Peyer's patch (tissue), 4 donors: ENCODE measurements around the gene FFAR1.

Experiments used
- POLR2A ChIP-seq, 2 donors: fragments of 450-650 bp; IDR thresholded peaks; one replicate each; pipeline ENCODE4 v1.5.1; 2017; ENCODE audit warnings: antibody characterized with exemption in 2 of 2, mild to moderate bottlenecking in 2 of 2, moderate library complexity in 2 of 2
- TF ChIP-seq, protein P1 (sequence below), 6 experiments: fragments of 450-650 bp in 4 of 6; fragments of 200-600 bp in 2 of 6; sonication (generic) in 1 of 6; IDR thresholded peaks; one replicate each; pipeline ENCODE4 v1.5.1; 2017 to 2019; ENCODE audit warnings: antibody characterized with exemption in 6 of 6, mild to moderate bottlenecking in 3 of 6, moderate library complexity in 1 of 6

DNA sequence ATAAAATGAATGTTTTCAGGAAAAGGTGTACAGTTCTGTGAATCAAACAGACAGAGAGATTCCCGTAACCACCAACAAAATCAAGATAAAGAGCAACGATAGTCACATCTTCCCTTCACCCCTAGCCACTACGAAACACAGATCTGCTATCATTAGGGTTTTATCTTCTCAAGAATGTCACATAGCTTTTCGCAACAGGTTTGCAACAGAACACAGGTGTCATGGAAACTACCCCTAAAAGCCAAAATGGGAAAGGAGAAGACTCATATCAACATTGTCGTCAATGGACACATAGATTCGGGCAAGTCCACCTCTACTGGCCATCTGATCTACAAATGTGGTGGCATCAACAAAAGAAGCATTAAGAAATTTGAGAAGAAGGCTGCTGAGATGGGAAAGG, 34.2 kb downstream of the FFAR1 start:
- TF ChIP-seq, protein P1, sequence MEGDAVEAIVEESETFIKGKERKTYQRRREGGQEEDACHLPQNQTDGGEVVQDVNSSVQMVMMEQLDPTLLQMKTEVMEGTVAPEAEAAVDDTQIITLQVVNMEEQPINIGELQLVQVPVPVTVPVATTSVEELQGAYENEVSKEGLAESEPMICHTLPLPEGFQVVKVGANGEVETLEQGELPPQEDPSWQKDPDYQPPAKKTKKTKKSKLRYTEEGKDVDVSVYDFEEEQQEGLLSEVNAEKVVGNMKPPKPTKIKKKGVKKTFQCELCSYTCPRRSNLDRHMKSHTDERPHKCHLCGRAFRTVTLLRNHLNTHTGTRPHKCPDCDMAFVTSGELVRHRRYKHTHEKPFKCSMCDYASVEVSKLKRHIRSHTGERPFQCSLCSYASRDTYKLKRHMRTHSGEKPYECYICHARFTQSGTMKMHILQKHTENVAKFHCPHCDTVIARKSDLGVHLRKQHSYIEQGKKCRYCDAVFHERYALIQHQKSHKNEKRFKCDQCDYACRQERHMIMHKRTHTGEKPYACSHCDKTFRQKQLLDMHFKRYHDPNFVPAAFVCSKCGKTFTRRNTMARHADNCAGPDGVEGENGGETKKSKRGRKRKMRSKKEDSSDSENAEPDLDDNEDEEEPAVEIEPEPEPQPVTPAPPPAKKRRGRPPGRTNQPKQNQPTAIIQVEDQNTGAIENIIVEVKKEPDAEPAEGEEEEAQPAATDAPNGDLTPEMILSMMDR (IDR thresholded peaks at IDR 0.05): no peak
- no peak for TF ChIP-seq POLR2A (IDR thresholded peaks at IDR 0.05)
